OCI-LY7 (cell line): ENCODE measurements around the gene CBLL1. TPM values are rescaled to one million over a fixed set of nuclear protein-coding genes. Genes with fewer than 3 reads are reported as not detected.

ENCODE experiments used
- BruUV-seq: library from RNA; stranded (reverse); fragments of 400-500 nt; replicated peaks from 2 replicates; lab custom pipeline; 2021; lab: Mats Ljungman, UMichigan
- CTCF ChIA-PET: fragments of 300-600 bp; sonication (Branson Sonifier 250); formaldehyde crosslinking; loops from one replicate; lab custom pipeline; 2022; ENCODE audit warnings: antibody characterized with exemption; ENCODE audit not compliant: unreplicated experiment; lab: Charles Lee
- POLR2A ChIA-PET: fragments of 300-600 bp; sonication (Branson Sonifier 250); formaldehyde crosslinking; loops from one replicate; lab custom pipeline; 2022; ENCODE audit warnings: antibody characterized with exemption; lab: Charles Lee
- DNase-seq: peaks from one replicate; pipeline ENCODE4 v3.0.0-alpha.2; 2015; ENCODE audit warnings: low spot score
- H2AFZ ChIP-seq: fragments of 200-600 bp; sonication (generic), shearing (Covaris generic); 2 replicates; pipeline ENCODE4 v1.6.1; 2014; ENCODE audit warnings: mild to moderate bottlenecking, antibody characterized with exemption, low read length, moderate library complexity
- H3K27ac ChIP-seq: fragments of 200-600 bp; sonication (generic); 2 replicates; pipeline ENCODE4 v1.5.1; 2014; ENCODE audit warnings: mixed run types, low read depth, mild to moderate bottlenecking, moderate library complexity, low read length, inconsistent platforms; ENCODE audit not compliant: poor library complexity, severe bottlenecking
- H3K36me3 ChIP-seq: fragments of 200-600 bp; sonication (generic); 2 replicates; pipeline ENCODE4 v1.6.1; 2014; ENCODE audit warnings: mild to moderate bottlenecking, antibody characterized with exemption, low read length, moderate library complexity, mixed read lengths; ENCODE audit not compliant: insufficient read depth
- H3K4me1 ChIP-seq: fragments of 200-600 bp; sonication (generic); 2 replicates; pipeline ENCODE4 v1.5.1; 2014; ENCODE audit warnings: mild to moderate bottlenecking, low read length; ENCODE audit not compliant: insufficient read depth, poor library complexity, severe bottlenecking
- H3K4me2 ChIP-seq: fragments of 200-600 bp; sonication (generic); 2 replicates; pipeline ENCODE4 v1.6.1; 2014; ENCODE audit warnings: mild to moderate bottlenecking, low read length
- H3K4me3 ChIP-seq: fragments of 200-600 bp; sonication (generic); 2 replicates; pipeline ENCODE4 v1.5.1; 2014; ENCODE audit warnings: mild to moderate bottlenecking, low read depth, low read length; ENCODE audit not compliant: poor library complexity, severe bottlenecking
- H3K79me2 ChIP-seq: fragments of 200-600 bp; sonication (generic); 2 replicates; pipeline ENCODE4 v1.6.1; 2016; ENCODE audit warnings: low read depth, mild to moderate bottlenecking, low read length, moderate library complexity, mixed read lengths; ENCODE audit not compliant: insufficient read depth
- H3K9me2 ChIP-seq: fragments of 200-600 bp; sonication (generic); 2 replicates; pipeline ENCODE4 v1.6.1; 2016; ENCODE audit warnings: mild to moderate bottlenecking, low read length, mixed read lengths; ENCODE audit not compliant: insufficient read depth
- H3K9me3 ChIP-seq: fragments of 200-600 bp; sonication (generic); 2 replicates; pipeline ENCODE4 v1.6.1; 2014; ENCODE audit warnings: mild to moderate bottlenecking, mixed run types, low read length, mixed read lengths
- H4K20me1 ChIP-seq: fragments of 200-600 bp; sonication (generic); 2 replicates; pipeline ENCODE4 v1.6.1; 2014; ENCODE audit warnings: mild to moderate bottlenecking, antibody characterized with exemption, low read length, moderate library complexity, mixed read lengths; ENCODE audit not compliant: insufficient read depth
- CTCF ChIP-seq: fragments of 200-600 bp; sonication (generic); conservative IDR thresholded peaks from 2 replicates; pipeline ENCODE4 v1.5.1; 2014; ENCODE audit warnings: mild to moderate bottlenecking, antibody characterized with exemption, low read length, moderate library complexity, mixed read lengths
- EZH2phosphoT487 ChIP-seq: fragments of 200-600 bp; sonication (generic); IDR thresholded peaks from 2 replicates; pipeline ENCODE4 v1.6.1; 2018; ENCODE audit warnings: low read depth, borderline replicate concordance, mild to moderate bottlenecking, mixed run types, antibody characterized with exemption, low read length, moderate library complexity, mixed read lengths
- intact Hi-C: fragments of 100-400 bp; cut with micrococcal nuclease; formaldehyde crosslinking; loops from one replicate; pipeline ENCODE4 v1.10.0; 2022; ENCODE audit not compliant: unreplicated experiment
- total RNA-seq, 2 experiments: library from RNA; depleted of rRNA in 1 of 2; stranded (reverse); fragments of >200 nt in 1 of 2; shearing (Covaris generic) in 1 of 2; gene quantifications; 2 replicates each; pipeline ENCODE4 v1.2.3, GENCODE V29; 2014 to 2022

The CBLL1 gene
- total RNA-seq, 2 experiments from 2014 or later: 22.9 to 41.4 TPM

- Histone ChIP-seq H3K36me3 (no peaks in the 10 kb centered on the region), H3K4me1 (no peaks in the 10 kb centered on the region), H3K4me3 (no peak overlapping the region), H4K20me1 (no peaks in the 10 kb centered on the region), H2AFZ (no peak overlapping the region), H3K9me2 (no peaks in the 10 kb centered on the region; the same call in 1 of the 2 replicates), H3K4me2 (no peak overlapping the region), H3K79me2 (no peaks in the 10 kb centered on the region), H3K9me3 (no peaks in the 10 kb centered on the region), H3K27ac (no peak overlapping the region)
- TF ChIP-seq CTCF (no peak), EZH2phosphoT487 (no peak)
- no peak for DNase-seq
- BruUV-seq: no TSS peak
- intact Hi-C loops: no loop called here
- CTCF ChIA-PET: no interaction called here
- POLR2A ChIA-PET: no interaction called here
Measured at GRCh38 chr7:107809179-107809578, 65.2 kb downstream of the CBLL1 start.

- H3K4me2 ChIP-seq: no peak overlapping the region
- H3K9me3 ChIP-seq: no peaks in the 10 kb centered on the region
- no peak for DNase-seq
- BruUV-seq: no TSS peak
- H2AFZ ChIP-seq: no peak overlapping the region
- ChIA-PET POLR2A (interaction anchor here (0.7 kb wide), 1 partner anchor 1832 kb away, joined by 4 read pairs; no protein-coding TSS in a partner anchor), CTCF (no interaction called here)
- H4K20me1 ChIP-seq: no peaks in the 10 kb centered on the region
- intact Hi-C loops: no loop called here
- H3K79me2 ChIP-seq: no peaks in the 10 kb centered on the region
- no peaks in the 10 kb centered on the region; the same call in 1 of the 2 replicates for H3K9me2 ChIP-seq
- TF ChIP-seq EZH2phosphoT487: no peak
- TF ChIP-seq CTCF: no peak
- no peak overlapping the region for H3K4me3 ChIP-seq
- H3K36me3 ChIP-seq: no peaks in the 10 kb centered on the region
- H3K4me1 ChIP-seq: no peaks in the 10 kb centered on the region
- no peak overlapping the region for H3K27ac ChIP-seq
Measured at GRCh38 chr7:107810626-107811025, 66.7 kb downstream of the CBLL1 start.

Other genes starting within 250 kb of the CBLL1 start
- 59.0 and 60.2 TPM in 2 replicates for gene COG5, start 180.2 kb upstream of the CBLL1 start, total RNA-seq (2014; rRNA removed; shearing (Covaris generic))
- 40.1 and 40.9 TPM in 2 replicates for gene COG5, start 180.2 kb upstream of the CBLL1 start, total RNA-seq (2022)
- gene DUS4L, start 180.2 kb upstream of the CBLL1 start, total RNA-seq (2014; rRNA removed; shearing (Covaris generic)): 14.9 and 16.9 TPM in 2 replicates
- 23.0 and 26.9 TPM in 2 replicates for gene DUS4L, start 180.2 kb upstream of the CBLL1 start, total RNA-seq (2022)
- gene BCAP29, start 163.9 kb upstream of the CBLL1 start, total RNA-seq (2014; rRNA removed; shearing (Covaris generic)): 18.7 and 26.5 TPM in 2 replicates
- 26.3 and 29.2 TPM in 2 replicates for gene BCAP29, start 163.9 kb upstream of the CBLL1 start, total RNA-seq (2022)
- 0.26 TPM in 1 of 2 replicates, not detected in the other for gene SLC26A4, start 83.3 kb upstream of the CBLL1 start, total RNA-seq (2014; rRNA removed; shearing (Covaris generic))
- gene SLC26A4, start 83.3 kb upstream of the CBLL1 start, total RNA-seq (2022): 0.27 TPM in 1 of 2 replicates, not detected in the other
- gene SLC26A3, start 59.1 kb downstream of the CBLL1 start, total RNA-seq (2014; rRNA removed; shearing (Covaris generic)): not detected in 2 replicates
- gene SLC26A3, start 59.1 kb downstream of the CBLL1 start, total RNA-seq (2022): not detected in 2 replicates
- gene DLD, start 147.0 kb downstream of the CBLL1 start, total RNA-seq (2014; rRNA removed; shearing (Covaris generic)): 43.8 and 48.4 TPM in 2 replicates
- gene DLD, start 147.0 kb downstream of the CBLL1 start, total RNA-seq (2022): 79.5 and 82.3 TPM in 2 replicates